ENCODE results near the gene ZNF605. TPM values are rescaled to one million over a fixed set of nuclear protein-coding genes. Genes with fewer than 3 reads are reported as not detected.

ZNF605 gene
- total RNA-seq, 1 donor = 18.3 TPM

GRCh38 chr12:132874175-132874574, 81.9 kb downstream of the ZNF605 start:
- TF ChIP-seq CTCF (IDR thresholded peaks at IDR 0.05; ENCODE audit: insufficient read depth, low read length) = no peak
- H3K4me3 ChIP-seq (ENCODE audit: low read depth, low read length) = no peak overlapping the region
- no peak for DNase-seq (ENCODE audit: low read depth)

DNA sequence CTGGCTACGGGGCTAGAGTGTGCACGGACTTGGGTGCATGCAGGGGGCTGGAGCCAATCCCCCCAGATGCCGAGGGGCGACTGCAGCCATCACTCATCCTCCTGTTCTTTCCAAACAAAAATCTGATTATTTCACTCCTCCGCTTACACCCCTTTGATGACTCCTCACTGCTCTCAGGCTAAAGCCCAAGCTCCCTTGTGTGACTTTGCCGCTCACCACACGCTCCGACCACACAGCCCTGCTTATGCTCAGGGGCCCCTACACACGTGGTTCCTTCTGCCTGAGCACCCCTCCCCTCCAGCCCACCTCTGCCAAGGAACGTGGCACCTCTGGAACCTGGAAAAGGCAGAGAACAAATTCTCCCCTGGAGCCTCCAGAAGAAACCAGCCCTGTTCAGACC, 82.4 kb downstream of the ZNF605 start:
- no peak overlapping the region for H3K4me3 ChIP-seq (ENCODE audit: low read depth, low read length)
- TF ChIP-seq CTCF (IDR thresholded peaks at IDR 0.05; ENCODE audit: insufficient read depth, low read length) = no peak
- no peak for DNase-seq (ENCODE audit: low read depth)

DNA sequence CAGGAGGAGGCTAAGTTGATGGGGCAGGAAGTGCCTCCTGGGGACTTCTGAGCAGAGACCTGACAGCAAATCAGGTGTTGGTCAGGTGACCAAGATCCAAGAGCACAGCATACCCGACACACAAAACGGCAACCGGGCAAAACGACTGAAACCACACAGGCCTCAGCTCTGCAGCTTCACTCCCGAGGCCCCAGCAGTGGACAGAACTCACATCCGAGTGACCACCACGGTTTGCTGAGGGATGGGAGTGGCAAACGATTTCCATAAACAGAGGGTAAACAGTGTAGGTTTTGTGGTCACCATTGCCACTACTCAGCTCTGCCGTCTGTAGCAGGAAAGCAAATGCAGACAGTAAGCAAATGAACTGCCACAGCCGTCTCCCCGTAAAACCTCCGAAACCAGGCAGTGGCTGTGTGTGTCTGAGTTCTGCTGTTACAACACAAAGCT, 83.1 kb downstream of the ZNF605 start:
- DNase-seq (ENCODE audit: low read depth) = no peak
- TF ChIP-seq CTCF (IDR thresholded peaks at IDR 0.05; ENCODE audit: insufficient read depth, low read length) = no peak
- no peak overlapping the region for H3K4me3 ChIP-seq (ENCODE audit: low read depth, low read length)

- no peak for TF ChIP-seq CTCF (IDR thresholded peaks at IDR 0.05; ENCODE audit: insufficient read depth, low read length)
- DNase-seq (ENCODE audit: low read depth) = no peak
- no peak overlapping the region for H3K4me3 ChIP-seq (ENCODE audit: low read depth, low read length)
Observed at GRCh38 chr12:132872073-132872855, 83.8 kb downstream of the ZNF605 start.

DNA sequence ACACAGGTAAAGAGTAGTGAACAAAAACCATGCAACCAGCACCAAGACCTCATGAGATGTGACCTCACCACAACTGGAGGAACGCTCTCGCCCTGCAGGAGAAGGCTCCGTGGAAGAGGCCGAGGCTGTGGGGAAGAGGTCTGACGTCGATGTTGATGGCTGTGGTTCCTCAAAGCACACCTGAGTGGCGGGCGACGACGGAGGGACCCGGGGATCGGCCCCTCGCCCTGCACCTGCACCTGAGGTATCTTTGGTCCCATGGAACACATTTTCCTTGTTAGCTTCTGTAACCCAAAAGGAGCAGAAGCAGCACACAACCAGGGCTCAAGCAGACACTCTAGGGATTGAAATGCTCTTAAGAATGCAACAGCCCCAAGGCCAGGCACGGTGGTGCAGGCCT, 86.6 kb downstream of the ZNF605 start:
- no peak for DNase-seq (ENCODE audit: low read depth)
- no peak for TF ChIP-seq CTCF (IDR thresholded peaks at IDR 0.05; ENCODE audit: insufficient read depth, low read length)
- H3K4me3 ChIP-seq (ENCODE audit: low read depth, low read length) = no peak overlapping the region

Small RNA genes within 50 kb of the gene (small RNA-seq; reads per million reads assigned to genes)
- not detected for gene RNU4ATAC12P

Other genes with a start within 250 kb of the ZNF605 start
- 1.6 and 22.4 TPM in 2 replicates for gene PGAM5, start 245.5 kb downstream of the ZNF605 start, total RNA-seq (ENCODE audit: low replicate concordance)
- 58.5 and 68.4 TPM in 2 replicates for gene ANKLE2, start 194.5 kb downstream of the ZNF605 start, total RNA-seq (ENCODE audit: low replicate concordance)
- 88.3 and 104 TPM in 2 replicates for gene GOLGA3, start 127.4 kb downstream of the ZNF605 start, total RNA-seq (ENCODE audit: low replicate concordance)
- gene CHFR, start 68.7 kb downstream of the ZNF605 start, total RNA-seq (ENCODE audit: low replicate concordance) = 24.3 and 41.9 TPM in 2 replicates
- gene ZNF26, start 30.1 kb upstream of the ZNF605 start, total RNA-seq (ENCODE audit: low replicate concordance) = 14.0 and 27.6 TPM in 2 replicates
- 25.9 and 26.7 TPM in 2 replicates for gene ZNF84, start 81.2 kb upstream of the ZNF605 start, total RNA-seq (ENCODE audit: low replicate concordance)
- 16.4 and 23.1 TPM in 2 replicates for gene ZNF140, start 124.6 kb upstream of the ZNF605 start, total RNA-seq (ENCODE audit: low replicate concordance)
- gene ZNF891, start 174.0 kb upstream of the ZNF605 start, total RNA-seq (ENCODE audit: low replicate concordance) = 1.8 and 1.9 TPM in 2 replicates
- 9.5 and 10.3 TPM in 2 replicates for gene ZNF10, start 174.3 kb upstream of the ZNF605 start, total RNA-seq (ENCODE audit: low replicate concordance)
- 11.8 and 22.9 TPM in 2 replicates for gene ZNF268, start 225.2 kb upstream of the ZNF605 start, total RNA-seq (ENCODE audit: low replicate concordance)

All from fibroblast of the aortic adventitia (primary cell).